HG02678 (cell line): Measurements from ENCODE around the gene GPR50.

Experiments
- ATAC-seq: cut with Tn5 transposase; IDR thresholded peaks from one replicate; pipeline ENCODE4 v1.9.1; 2021; ENCODE audit warnings: mild to moderate bottlenecking, moderate library complexity; ENCODE audit not compliant: unreplicated experiment

The GPR50 gene

GRCh38 chrX:151226941-151227340, 50.6 kb downstream of the GPR50 start:
- no peak for ATAC-seq

DNA sequence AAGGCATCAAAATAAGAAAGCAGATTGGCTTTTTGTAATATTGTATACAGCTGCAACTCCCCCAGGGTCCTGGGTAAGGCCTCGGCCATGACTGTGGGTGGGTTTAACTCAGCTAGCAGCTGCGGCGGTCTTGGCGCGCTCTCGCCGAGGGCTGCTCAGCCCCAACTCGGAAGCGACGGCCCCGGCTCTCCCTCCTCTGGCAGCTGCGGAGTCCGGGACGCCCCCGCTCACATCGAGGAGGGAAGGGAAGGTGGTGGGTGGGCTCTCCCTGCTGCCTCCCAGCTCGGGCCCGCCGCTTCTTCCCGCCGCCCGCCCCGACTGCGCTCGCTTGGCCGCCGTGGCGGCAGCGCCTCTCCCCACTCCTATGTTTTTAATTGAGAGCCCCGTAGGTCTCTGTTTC, 51.2 kb downstream of the GPR50 start:
- no peak for ATAC-seq

DNA sequence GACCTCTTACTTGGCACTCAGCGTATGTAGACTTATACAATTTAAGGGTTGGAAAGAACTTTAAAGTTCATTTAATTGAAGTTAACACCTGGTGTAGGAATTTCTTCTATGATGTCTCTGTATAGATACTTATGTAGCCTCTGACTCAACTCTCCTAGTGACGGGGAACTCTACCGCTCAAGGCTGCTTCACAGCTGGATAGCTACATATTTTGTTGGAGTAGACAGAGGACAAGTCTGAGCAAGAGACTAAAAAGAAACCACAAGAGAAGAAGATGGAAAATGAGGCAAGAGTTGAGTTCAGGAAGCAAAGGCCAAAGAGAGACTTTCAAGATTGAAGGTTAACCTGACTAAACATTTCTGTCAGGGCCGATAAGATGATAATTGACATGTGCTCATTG, 52.6 kb downstream of the GPR50 start:
- ATAC-seq = no peak
